GM21529 (cell line): ENCODE results near the gene SLCO3A1.
"Not testable (repeated sequence)": the region's sequence is repeated elsewhere in the genome, so short reads cannot be mapped to it uniquely, and the experiment has no call there.

Experiments
- ATAC-seq: cut with Tn5 transposase; IDR thresholded peaks from one replicate; pipeline ENCODE4 v1.9.1; 2021; ENCODE audit not compliant: unreplicated experiment

Gene SLCO3A1

GRCh38 chr15:92028389-92028724 lies 174.8 kb downstream of the SLCO3A1 start:
- ATAC-seq, result no peak

- ATAC-seq, result no peak
Measured at GRCh38 chr15:92029767-92030166, 176.3 kb downstream of the SLCO3A1 start.

GRCh38 chr15:92033314-92033713 lies 179.8 kb downstream of the SLCO3A1 start:
- no peak for ATAC-seq

- no peak for ATAC-seq
Measured at GRCh38 chr15:92033723-92034122, 180.2 kb downstream of the SLCO3A1 start.

- no peak for ATAC-seq
Measured at GRCh38 chr15:92034227-92034626, 180.7 kb downstream of the SLCO3A1 start.

- no peak for ATAC-seq
Measured at GRCh38 chr15:92035551-92035950, 182.0 kb downstream of the SLCO3A1 start.

GRCh38 chr15:92035961-92036360 lies 182.5 kb downstream of the SLCO3A1 start:
- ATAC-seq, result no peak

- no peak for ATAC-seq
Measured at GRCh38 chr15:92037491-92037890, 184.0 kb downstream of the SLCO3A1 start.

GRCh38 chr15:92040350-92040749 lies 186.8 kb downstream of the SLCO3A1 start:
- no peak for ATAC-seq

GRCh38 chr15:92041371-92041770 lies 187.9 kb downstream of the SLCO3A1 start:
- ATAC-seq, result no peak

GRCh38 chr15:92043283-92043682 lies 189.8 kb downstream of the SLCO3A1 start:
- ATAC-seq, result no peak

GRCh38 chr15:92044203-92044909 lies 190.8 kb downstream of the SLCO3A1 start:
- ATAC-seq, result no peak

GRCh38 chr15:92047900-92048299 lies 194.4 kb downstream of the SLCO3A1 start:
- no peak for ATAC-seq

GRCh38 chr15:92048739-92049138 lies 195.2 kb downstream of the SLCO3A1 start:
- no peak for ATAC-seq

GRCh38 chr15:92049290-92049989 lies 195.9 kb downstream of the SLCO3A1 start:
- no peak for ATAC-seq

GRCh38 chr15:92050220-92050898 lies 196.9 kb downstream of the SLCO3A1 start:
- no peak for ATAC-seq

- no peak for ATAC-seq
Measured at GRCh38 chr15:92051716-92052115, 198.2 kb downstream of the SLCO3A1 start.

GRCh38 chr15:92053753-92054316 lies 200.3 kb downstream of the SLCO3A1 start:
- ATAC-seq, result no peak

- no peak for ATAC-seq
Measured at GRCh38 chr15:92056875-92057274, 203.4 kb downstream of the SLCO3A1 start.

- ATAC-seq, result no peak
Measured at GRCh38 chr15:92059036-92059970, 205.8 kb downstream of the SLCO3A1 start.

GRCh38 chr15:92059971-92060311 lies 206.4 kb downstream of the SLCO3A1 start:
- not testable (repeated sequence) for ATAC-seq
